SK-N-SH treated with all-trans-retinoic acid at 6 μM for 48 hours (cell line): ENCODE data around the gene MYO7A.

Source experiments
- CSDC2 ChIP-seq: fragments of 250-450 bp; sonication (Bioruptor Pico); IDR thresholded peaks from 2 replicates; pipeline ENCODE4 v1.5.0; 2020; ENCODE audit warnings: mild to moderate bottlenecking, moderate library complexity
- GLIS3 ChIP-seq: fragments of 250-450 bp; sonication (Bioruptor Pico); IDR thresholded peaks from 2 replicates; pipeline ENCODE4 v1.5.0; 2020; ENCODE audit warnings: mild to moderate bottlenecking, moderate library complexity
- ISL1 ChIP-seq: fragments of 250-450 bp; sonication (Bioruptor Pico); IDR thresholded peaks from 2 replicates; pipeline ENCODE4 v2.1.2; 2022; ENCODE audit warnings: mild to moderate bottlenecking, moderate library complexity
- RARB ChIP-seq: fragments of 250-450 bp; sonication (Bioruptor Pico); IDR thresholded peaks from 2 replicates; pipeline ENCODE4 v1.8.0; 2021; ENCODE audit warnings: mild to moderate bottlenecking, moderate library complexity
- TOX ChIP-seq: fragments of 250-450 bp; sonication (Bioruptor Pico); IDR thresholded peaks from 2 replicates; pipeline ENCODE4 v1.8.0; 2021; ENCODE audit warnings: mild to moderate bottlenecking, moderate library complexity, borderline replicate concordance
- ZFP3 ChIP-seq: fragments of 250-450 bp; sonication (Bioruptor Pico); IDR thresholded peaks from 2 replicates; pipeline ENCODE4 v1.5.0; 2020; ENCODE audit warnings: mild to moderate bottlenecking, moderate library complexity
- ZFP30 ChIP-seq: fragments of 450-650 bp; formaldehyde crosslinking; IDR thresholded peaks from 2 replicates; pipeline ENCODE4 v1.5.0; 2022; ENCODE audit warnings: mild to moderate bottlenecking, moderate library complexity
- ZNF8 ChIP-seq: fragments of 450-650 bp; formaldehyde crosslinking; IDR thresholded peaks from 2 replicates; pipeline ENCODE4 v1.5.0; 2020; ENCODE audit warnings: mild to moderate bottlenecking, moderate library complexity
- TF ChIP-seq, protein P1 (sequence below): fragments of 250-450 bp; sonication (Bioruptor Pico); IDR thresholded peaks from 2 replicates; pipeline ENCODE4 v1.5.1; 2020; ENCODE audit warnings: low read depth, mild to moderate bottlenecking, moderate library complexity
- TF ChIP-seq, protein P2 (sequence below): fragments of 250-450 bp; sonication (Bioruptor Pico); IDR thresholded peaks from 2 replicates; pipeline ENCODE4 v1.5.1; 2021; ENCODE audit warnings: mild to moderate bottlenecking, moderate library complexity
- TF ChIP-seq, protein P3 (sequence below): fragments of 250-450 bp; sonication (Bioruptor Pico); IDR thresholded peaks from 2 replicates; pipeline ENCODE4 v1.8.0; 2020; ENCODE audit warnings: mild to moderate bottlenecking, moderate library complexity, borderline replicate concordance

DNA sequence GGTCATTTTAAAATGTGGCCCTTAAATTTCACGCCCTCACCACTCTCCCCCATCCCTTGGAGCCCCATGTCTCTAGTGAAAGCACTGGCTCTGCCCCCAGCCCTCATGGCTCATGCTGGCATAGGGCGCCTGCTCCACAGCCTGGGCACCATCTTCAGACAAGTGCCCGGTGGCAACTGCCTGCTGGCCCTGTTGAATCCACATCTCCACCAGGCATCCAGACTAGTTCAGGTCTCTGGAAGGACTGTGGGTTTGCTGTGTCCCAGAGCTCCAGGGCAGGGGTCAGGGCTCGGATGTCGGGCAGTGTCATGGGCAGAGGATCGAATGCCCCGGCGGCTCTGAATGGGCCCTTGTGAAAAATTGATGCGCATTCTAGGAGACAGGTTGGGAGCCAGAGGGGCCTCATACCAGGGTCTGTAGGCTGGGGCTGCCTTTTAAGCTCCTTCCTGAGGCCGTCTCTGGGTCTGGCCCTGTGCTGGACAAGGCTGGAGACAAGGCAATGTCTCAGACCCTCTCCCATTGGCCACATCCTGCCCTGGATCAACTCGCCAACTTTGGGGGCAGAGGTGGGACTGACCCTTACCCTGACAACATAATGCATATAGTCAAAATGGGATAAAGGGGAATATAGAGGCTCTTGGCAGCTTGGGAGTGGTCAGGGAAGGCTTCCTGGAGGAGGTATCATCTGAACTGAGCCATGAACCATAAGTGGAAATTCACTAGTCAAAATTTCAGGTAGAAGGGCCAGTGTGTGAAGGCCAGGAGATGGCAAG lies 1.2 kb downstream of the MYO7A start:
- TF ChIP-seq ZFP30 (no peak), RARB (CRISPR knock-in tag) (no peak), CSDC2 (CRISPR knock-in tag) (no peak), GLIS3 (no peak), ISL1 (CRISPR knock-in tag) (no peak), ZFP3 (no peak), TOX (no peak), ZNF8 (CRISPR knock-in tag) (no peak)
- TF ChIP-seq, protein P1, sequence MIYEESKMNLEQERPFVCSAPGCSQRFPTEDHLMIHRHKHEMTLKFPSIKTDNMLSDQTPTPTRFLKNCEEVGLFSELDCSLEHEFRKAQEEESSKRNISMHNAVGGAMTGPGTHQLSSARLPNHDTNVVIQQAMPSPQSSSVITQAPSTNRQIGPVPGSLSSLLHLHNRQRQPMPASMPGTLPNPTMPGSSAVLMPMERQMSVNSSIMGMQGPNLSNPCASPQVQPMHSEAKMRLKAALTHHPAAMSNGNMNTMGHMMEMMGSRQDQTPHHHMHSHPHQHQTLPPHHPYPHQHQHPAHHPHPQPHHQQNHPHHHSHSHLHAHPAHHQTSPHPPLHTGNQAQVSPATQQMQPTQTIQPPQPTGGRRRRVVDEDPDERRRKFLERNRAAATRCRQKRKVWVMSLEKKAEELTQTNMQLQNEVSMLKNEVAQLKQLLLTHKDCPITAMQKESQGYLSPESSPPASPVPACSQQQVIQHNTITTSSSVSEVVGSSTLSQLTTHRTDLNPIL (CRISPR knock-in tag), result no peak
- TF ChIP-seq, protein P2, sequence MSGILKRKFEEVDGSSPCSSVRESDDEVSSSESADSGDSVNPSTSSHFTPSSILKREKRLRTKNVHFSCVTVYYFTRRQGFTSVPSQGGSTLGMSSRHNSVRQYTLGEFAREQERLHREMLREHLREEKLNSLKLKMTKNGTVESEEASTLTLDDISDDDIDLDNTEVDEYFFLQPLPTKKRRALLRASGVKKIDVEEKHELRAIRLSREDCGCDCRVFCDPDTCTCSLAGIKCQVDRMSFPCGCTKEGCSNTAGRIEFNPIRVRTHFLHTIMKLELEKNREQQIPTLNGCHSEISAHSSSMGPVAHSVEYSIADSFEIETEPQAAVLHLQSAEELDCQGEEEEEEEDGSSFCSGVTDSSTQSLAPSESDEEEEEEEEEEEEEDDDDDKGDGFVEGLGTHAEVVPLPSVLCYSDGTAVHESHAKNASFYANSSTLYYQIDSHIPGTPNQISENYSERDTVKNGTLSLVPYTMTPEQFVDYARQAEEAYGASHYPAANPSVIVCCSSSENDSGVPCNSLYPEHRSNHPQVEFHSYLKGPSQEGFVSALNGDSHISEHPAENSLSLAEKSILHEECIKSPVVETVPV (CRISPR knock-in tag), result no peak
- TF ChIP-seq, protein P3, sequence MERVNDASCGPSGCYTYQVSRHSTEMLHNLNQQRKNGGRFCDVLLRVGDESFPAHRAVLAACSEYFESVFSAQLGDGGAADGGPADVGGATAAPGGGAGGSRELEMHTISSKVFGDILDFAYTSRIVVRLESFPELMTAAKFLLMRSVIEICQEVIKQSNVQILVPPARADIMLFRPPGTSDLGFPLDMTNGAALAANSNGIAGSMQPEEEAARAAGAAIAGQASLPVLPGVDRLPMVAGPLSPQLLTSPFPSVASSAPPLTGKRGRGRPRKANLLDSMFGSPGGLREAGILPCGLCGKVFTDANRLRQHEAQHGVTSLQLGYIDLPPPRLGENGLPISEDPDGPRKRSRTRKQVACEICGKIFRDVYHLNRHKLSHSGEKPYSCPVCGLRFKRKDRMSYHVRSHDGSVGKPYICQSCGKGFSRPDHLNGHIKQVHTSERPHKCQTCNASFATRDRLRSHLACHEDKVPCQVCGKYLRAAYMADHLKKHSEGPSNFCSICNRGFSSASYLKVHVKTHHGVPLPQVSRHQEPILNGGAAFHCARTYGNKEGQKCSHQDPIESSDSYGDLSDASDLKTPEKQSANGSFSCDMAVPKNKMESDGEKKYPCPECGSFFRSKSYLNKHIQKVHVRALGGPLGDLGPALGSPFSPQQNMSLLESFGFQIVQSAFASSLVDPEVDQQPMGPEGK (CRISPR knock-in tag), result no peak
